ENCODE data around the gene PPP1R26. TPM values are rescaled to one million over a fixed set of nuclear protein-coding genes. Genes with fewer than 3 reads are reported as not detected.

The PPP1R26 gene
- total and polyA plus RNA-seq, 9 of the 15 experiments (the other 6 are each of a cell fraction or from before 2014, with no cell fraction given) = 0.77 to 26.8 (median 9.3) TPM

GRCh38 chr9:135461936-135462335 is 17.6 kb upstream of the PPP1R26 start:
- H3K4me2 ChIP-seq (ENCODE audit: insufficient read depth, low read length) = no peak overlapping the region
- H3K9me3 ChIP-seq (replicated peaks; ENCODE audit: control insufficient read depth, insufficient read depth, low read depth, low read length) = no peaks in the 10 kb centered on the region
- intact Hi-C loops (cut with micrococcal nuclease) (no loop called here), in situ Hi-C loops (cut with MboI) (no loop called here)
- no peak overlapping the region for H3K4me3 ChIP-seq
- no peak overlapping the region for H3K9ac ChIP-seq (ENCODE audit: insufficient read depth in 1 of 2, low read depth in 2 of 2, low read length in 2 of 2)
- H3K27ac ChIP-seq (ENCODE audit: extremely low read depth, low read depth, low read length) = no peak overlapping the region
- no peak for FAIRE-seq
- 88% methylated on average over 10 of the region's 11 CpGs for whole genome bisulfite sequencing (ENCODE audit: insufficient coverage, low coverage, missing lambda C conversion rate)
- TF ChIP-seq, protein P1, sequence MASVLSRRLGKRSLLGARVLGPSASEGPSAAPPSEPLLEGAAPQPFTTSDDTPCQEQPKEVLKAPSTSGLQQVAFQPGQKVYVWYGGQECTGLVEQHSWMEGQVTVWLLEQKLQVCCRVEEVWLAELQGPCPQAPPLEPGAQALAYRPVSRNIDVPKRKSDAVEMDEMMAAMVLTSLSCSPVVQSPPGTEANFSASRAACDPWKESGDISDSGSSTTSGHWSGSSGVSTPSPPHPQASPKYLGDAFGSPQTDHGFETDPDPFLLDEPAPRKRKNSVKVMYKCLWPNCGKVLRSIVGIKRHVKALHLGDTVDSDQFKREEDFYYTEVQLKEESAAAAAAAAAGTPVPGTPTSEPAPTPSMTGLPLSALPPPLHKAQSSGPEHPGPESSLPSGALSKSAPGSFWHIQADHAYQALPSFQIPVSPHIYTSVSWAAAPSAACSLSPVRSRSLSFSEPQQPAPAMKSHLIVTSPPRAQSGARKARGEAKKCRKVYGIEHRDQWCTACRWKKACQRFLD (CRISPR knock-in tag; IDR thresholded peaks at IDR 0.05) = no peak
- TF ChIP-seq CREB1 (IDR thresholded peaks at IDR 0.05) (no peak), CREB1 (CRISPR knock-in tag; IDR thresholded peaks at IDR 0.05) (no peak), ILF3 (IDR thresholded peaks at IDR 0.05; ENCODE audit: borderline replicate concordance) (no peak), CEBPG (CRISPR knock-in tag; IDR thresholded peaks at IDR 0.05) (no peak), CEBPG (tag; conservative IDR thresholded peaks at IDR 0.05 in 1 of 2, IDR thresholded peaks at IDR 0.05 in 1 of 2) (no peak), ZKSCAN8 (CRISPR knock-in tag; IDR thresholded peaks at IDR 0.05) (no peak), IRF2 (CRISPR knock-in tag; IDR thresholded peaks at IDR 0.05) (no peak)
- TF ChIP-seq, protein P2, sequence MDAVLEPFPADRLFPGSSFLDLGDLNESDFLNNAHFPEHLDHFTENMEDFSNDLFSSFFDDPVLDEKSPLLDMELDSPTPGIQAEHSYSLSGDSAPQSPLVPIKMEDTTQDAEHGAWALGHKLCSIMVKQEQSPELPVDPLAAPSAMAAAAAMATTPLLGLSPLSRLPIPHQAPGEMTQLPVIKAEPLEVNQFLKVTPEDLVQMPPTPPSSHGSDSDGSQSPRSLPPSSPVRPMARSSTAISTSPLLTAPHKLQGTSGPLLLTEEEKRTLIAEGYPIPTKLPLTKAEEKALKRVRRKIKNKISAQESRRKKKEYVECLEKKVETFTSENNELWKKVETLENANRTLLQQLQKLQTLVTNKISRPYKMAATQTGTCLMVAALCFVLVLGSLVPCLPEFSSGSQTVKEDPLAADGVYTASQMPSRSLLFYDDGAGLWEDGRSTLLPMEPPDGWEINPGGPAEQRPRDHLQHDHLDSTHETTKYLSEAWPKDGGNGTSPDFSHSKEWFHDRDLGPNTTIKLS (IDR thresholded peaks at IDR 0.05; ENCODE audit: borderline replicate concordance, low read depth) = no peak
- TF ChIP-seq, protein P3, sequence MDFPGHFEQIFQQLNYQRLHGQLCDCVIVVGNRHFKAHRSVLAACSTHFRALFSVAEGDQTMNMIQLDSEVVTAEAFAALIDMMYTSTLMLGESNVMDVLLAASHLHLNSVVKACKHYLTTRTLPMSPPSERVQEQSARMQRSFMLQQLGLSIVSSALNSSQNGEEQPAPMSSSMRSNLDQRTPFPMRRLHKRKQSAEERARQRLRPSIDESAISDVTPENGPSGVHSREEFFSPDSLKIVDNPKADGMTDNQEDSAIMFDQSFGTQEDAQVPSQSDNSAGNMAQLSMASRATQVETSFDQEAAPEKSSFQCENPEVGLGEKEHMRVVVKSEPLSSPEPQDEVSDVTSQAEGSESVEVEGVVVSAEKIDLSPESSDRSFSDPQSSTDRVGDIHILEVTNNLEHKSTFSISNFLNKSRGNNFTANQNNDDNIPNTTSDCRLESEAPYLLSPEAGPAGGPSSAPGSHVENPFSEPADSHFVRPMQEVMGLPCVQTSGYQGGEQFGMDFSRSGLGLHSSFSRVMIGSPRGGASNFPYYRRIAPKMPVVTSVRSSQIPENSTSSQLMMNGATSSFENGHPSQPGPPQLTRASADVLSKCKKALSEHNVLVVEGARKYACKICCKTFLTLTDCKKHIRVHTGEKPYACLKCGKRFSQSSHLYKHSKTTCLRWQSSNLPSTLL (IDR thresholded peaks at IDR 0.05) = no peak
- CTCF ChIA-PET (ENCODE audit: low intra/inter-chr PET ratio) = no interaction called here
- H3K27me3 ChIP-seq (ENCODE audit: control insufficient read depth in 2 of 2, insufficient read depth in 2 of 2, low read length in 2 of 2) = no peaks in the 10 kb centered on the region
- POLR2A ChIA-PET = no interaction called here
- no peaks in the 10 kb centered on the region for H4K20me1 ChIP-seq (replicated peaks; ENCODE audit: control insufficient read depth, insufficient read depth, low read length)
- H2AFZ ChIP-seq (ENCODE audit: low read depth, low read length) = no peak overlapping the region
- DNase-seq (ENCODE audit: extremely low read depth in 1 of 4, low spot score in 3 of 4) = no peak
- BruUV-seq (replicated peaks) = no TSS peak
- H3K4me1 ChIP-seq (replicated peaks in 1 of 2; ENCODE audit: control insufficient read depth in 2 of 2, insufficient read depth in 2 of 2, low read length in 2 of 2) = peaks cover 9 to 21% of the 10 kb centered on the region in 2 experiments; a peak in 3 of 5 replicates
- H3K36me3 ChIP-seq (ENCODE audit: control insufficient read depth, insufficient read depth, low read length) = no peaks in the 10 kb centered on the region
- H3K9me1 ChIP-seq (ENCODE audit: control insufficient read depth, insufficient read depth, low read length) = peaks cover 4% of the 10 kb centered on the region
- no peaks in the 10 kb centered on the region for H3K79me2 ChIP-seq (ENCODE audit: control insufficient read depth, insufficient read depth, low read length)
- ATAC-seq = no peak

Measured in K562 (cell line).